Esophagus muscularis mucosa (tissue), 4 donors: ENCODE results near the gene SLCO3A1. TPM values are rescaled to one million over a fixed set of nuclear protein-coding genes. Genes with fewer than 3 reads are reported as not detected.

Experiments
- DNase-seq: peaks from one replicate; pipeline ENCODE4 v3.0.0-alpha.2; 2017; ENCODE audit errors: extremely low spot score
- H3K27ac ChIP-seq, 4 donors: fragments of 200-600 bp; sonication (generic); replicated peaks in 1 of 4; 1 replicate in 3 of 4; 2 replicates in 1 of 4; pipeline ENCODE4 v1.5.1; 2016 to 2019; ENCODE audit warnings: mild to moderate bottlenecking in 1 of 4
- H3K27me3 ChIP-seq, 4 donors: fragments of 200-600 bp; sonication (generic); one replicate each; pipeline versions ENCODE4 v1.5.1 to v1.6.0; 2016 to 2019
- H3K36me3 ChIP-seq, 4 donors: fragments of 200-600 bp; sonication (generic); one replicate each; pipeline ENCODE4 v1.5.1; 2016 to 2019
- H3K4me1 ChIP-seq, 4 donors: fragments of 200-600 bp; sonication (generic); one replicate each; pipeline ENCODE4 v1.5.1; 2016 to 2019
- H3K4me3 ChIP-seq, 4 donors: fragments of 200-600 bp; sonication (generic); 1 replicate in 2 of 4; 2 replicates in 2 of 4; pipeline ENCODE4 v1.5.1; 2016 to 2019; ENCODE audit warnings: mild to moderate bottlenecking in 4 of 4, moderate library complexity in 1 of 4
- H3K9me3 ChIP-seq, 4 donors: fragments of 200-600 bp; sonication (generic); 1 replicate in 3 of 4; 2 replicates in 1 of 4; pipeline ENCODE4 v1.5.1; 2016 to 2019
- EP300 ChIP-seq: sonication (generic); formaldehyde crosslinking; IDR thresholded peaks from one replicate; pipeline ENCODE4 v1.6.1; 2017; ENCODE audit warnings: antibody characterized with exemption
- POLR2A ChIP-seq: fragments of 450-650 bp; IDR thresholded peaks from one replicate; pipeline ENCODE4 v1.6.1; 2017; ENCODE audit warnings: antibody characterized with exemption, moderate library complexity, mild to moderate bottlenecking, low read depth
- POLR2AphosphoS5 ChIP-seq, 2 donors: sonication (generic); formaldehyde crosslinking; IDR thresholded peaks; one replicate each; pipeline ENCODE4 v1.6.1; 2017; ENCODE audit warnings: antibody characterized with exemption in 2 of 2
- WGBS: methylation state at CpG from one replicate; pipeline ENCODE4 v1.1.5; 2018; 5-methylcytosine and 5-hydroxymethylcytosine counted together
- intact Hi-C: fragments of 100-400 bp; cut with DNase I; formaldehyde crosslinking; loops from one replicate; pipeline ENCODE4 v1.15.1; 2023
- total RNA-seq, 4 donors: library from RNA; depleted of rRNA; stranded (reverse); fragments of >200 nt; gene quantifications; one replicate each; pipeline versions ENCODE4 v1.1.0 to v1.2.1, GENCODE V29; 2016
- TF ChIP-seq, protein P1 (sequence below), 3 experiments: fragments of 200-600 bp in 2 of 3; fragments of 450-650 bp in 1 of 3; sonication (generic) in 2 of 3; IDR thresholded peaks; one replicate each; pipeline ENCODE4 v1.5.1; 2017 to 2019; ENCODE audit warnings: antibody characterized with exemption in 3 of 3, mild to moderate bottlenecking in 2 of 3, moderate library complexity in 1 of 3

The SLCO3A1 gene
- total RNA-seq, 4 donors from 2014 or later, result 5.6 to 17.5 (median 12.3) TPM

DNA sequence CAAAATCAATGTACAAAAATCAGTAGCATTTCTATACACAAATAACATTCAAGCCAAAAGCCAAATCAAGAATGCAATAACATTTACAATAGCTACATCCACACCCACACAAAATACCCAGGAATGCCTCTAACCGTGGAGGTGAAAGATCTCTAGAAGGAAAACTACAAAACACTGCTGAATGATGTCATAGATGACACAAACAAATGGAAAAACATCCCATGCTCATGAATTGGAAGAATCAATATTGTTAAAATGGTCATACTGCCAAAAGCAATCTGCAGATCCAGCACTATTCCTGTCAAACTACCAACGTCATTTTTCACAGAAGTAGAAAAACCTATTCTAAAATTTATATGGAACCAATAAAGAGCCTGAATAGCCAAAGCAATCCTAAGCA lies 143.7 kb downstream of the SLCO3A1 start:
- intact Hi-C loops, result no loop called here

GRCh38 chr15:92000709-92001108 lies 147.2 kb downstream of the SLCO3A1 start:
- intact Hi-C loops, result no loop called here
- H3K4me1 ChIP-seq, result peaks cover 0 to 4% (median 0%) of the 10 kb centered on the region in 4 donors
- no peak overlapping the region for H3K4me3 ChIP-seq
- H3K36me3 ChIP-seq, result no peaks in the 10 kb centered on the region
- TF ChIP-seq EP300 (no peak), POLR2A (no peak), POLR2AphosphoS5 (IDR thresholded peaks at IDR 0.05) (no peak)
- TF ChIP-seq, protein P1, sequence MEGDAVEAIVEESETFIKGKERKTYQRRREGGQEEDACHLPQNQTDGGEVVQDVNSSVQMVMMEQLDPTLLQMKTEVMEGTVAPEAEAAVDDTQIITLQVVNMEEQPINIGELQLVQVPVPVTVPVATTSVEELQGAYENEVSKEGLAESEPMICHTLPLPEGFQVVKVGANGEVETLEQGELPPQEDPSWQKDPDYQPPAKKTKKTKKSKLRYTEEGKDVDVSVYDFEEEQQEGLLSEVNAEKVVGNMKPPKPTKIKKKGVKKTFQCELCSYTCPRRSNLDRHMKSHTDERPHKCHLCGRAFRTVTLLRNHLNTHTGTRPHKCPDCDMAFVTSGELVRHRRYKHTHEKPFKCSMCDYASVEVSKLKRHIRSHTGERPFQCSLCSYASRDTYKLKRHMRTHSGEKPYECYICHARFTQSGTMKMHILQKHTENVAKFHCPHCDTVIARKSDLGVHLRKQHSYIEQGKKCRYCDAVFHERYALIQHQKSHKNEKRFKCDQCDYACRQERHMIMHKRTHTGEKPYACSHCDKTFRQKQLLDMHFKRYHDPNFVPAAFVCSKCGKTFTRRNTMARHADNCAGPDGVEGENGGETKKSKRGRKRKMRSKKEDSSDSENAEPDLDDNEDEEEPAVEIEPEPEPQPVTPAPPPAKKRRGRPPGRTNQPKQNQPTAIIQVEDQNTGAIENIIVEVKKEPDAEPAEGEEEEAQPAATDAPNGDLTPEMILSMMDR (IDR thresholded peaks at IDR 0.05), result no peak
- WGBS, result 78% methylated on average over 6 of the region's 6 CpGs
- DNase-seq, result no peak
- H3K27me3 ChIP-seq, result no peaks in the 10 kb centered on the region
- no peaks in the 10 kb centered on the region for H3K9me3 ChIP-seq
- no peak overlapping the region for H3K27ac ChIP-seq

More for the DNA sequence above, 143.7 kb downstream of the SLCO3A1 start:
- 84% methylated on average over 2 of the region's 2 CpGs for WGBS
- no peak for TF ChIP-seq EP300
- TF ChIP-seq POLR2A, result no peak
- TF ChIP-seq POLR2AphosphoS5 (IDR thresholded peaks at IDR 0.05), result no peak
- TF ChIP-seq, protein P1 (IDR thresholded peaks at IDR 0.05), result no peak
- DNase-seq, result no peak
- peaks cover 0 to 8% (median 5%) of the 10 kb centered on the region in 4 donors for H3K4me1 ChIP-seq
- no peaks in the 10 kb centered on the region for H3K27me3 ChIP-seq
- H3K9me3 ChIP-seq, result no peaks in the 10 kb centered on the region
- H3K36me3 ChIP-seq, result no peaks in the 10 kb centered on the region
- H3K4me3 ChIP-seq, result no peak overlapping the region
- no peak overlapping the region for H3K27ac ChIP-seq

- H3K9me3 ChIP-seq, result no peaks in the 10 kb centered on the region
- intact Hi-C loops, result no loop called here
- 83% methylated on average over 1 of the region's 1 CpG for WGBS
- H3K27me3 ChIP-seq, result no peaks in the 10 kb centered on the region
- TF ChIP-seq POLR2AphosphoS5 (IDR thresholded peaks at IDR 0.05), result no peak
- TF ChIP-seq POLR2A, result no peak
- TF ChIP-seq EP300, result no peak
- TF ChIP-seq, protein P1 (IDR thresholded peaks at IDR 0.05), result no peak
- H3K36me3 ChIP-seq, result no peaks in the 10 kb centered on the region
- H3K27ac ChIP-seq, result no peak overlapping the region
- peaks cover 0 to 4% (median 0%) of the 10 kb centered on the region in 4 donors for H3K4me1 ChIP-seq
- DNase-seq, result no peak
- H3K4me3 ChIP-seq, result no peak overlapping the region
These were observed 147.8 kb downstream of the SLCO3A1 start for GRCh38 chr15:92001307-92001706.

DNA sequence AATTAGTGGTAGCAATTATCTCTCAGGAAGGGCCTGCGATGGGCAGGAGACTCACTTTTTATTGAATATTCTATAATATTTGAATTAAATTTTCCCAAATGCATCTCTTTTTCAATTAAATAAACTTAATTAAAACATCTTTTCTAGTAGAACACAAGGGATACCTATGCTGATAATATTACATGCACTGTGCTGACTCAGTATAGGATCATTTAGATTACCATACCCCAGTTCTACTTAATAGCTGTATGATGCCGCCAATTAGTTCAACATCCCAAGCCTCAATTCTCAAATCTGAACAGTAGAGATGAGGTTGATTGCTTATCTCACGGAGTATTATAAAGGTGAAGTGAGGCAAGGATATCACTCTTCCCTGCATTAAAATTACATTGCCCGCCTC lies 149.2 kb downstream of the SLCO3A1 start:
- no peak overlapping the region for H3K27ac ChIP-seq
- no peaks in the 10 kb centered on the region for H3K27me3 ChIP-seq
- no peak overlapping the region for H3K4me3 ChIP-seq
- no peaks in the 10 kb centered on the region for H3K9me3 ChIP-seq
- 81% methylated on average over 4 of the region's 4 CpGs for WGBS
- intact Hi-C loops, result no loop called here
- peaks cover 0 to 4% (median 0%) of the 10 kb centered on the region in 4 donors for H3K4me1 ChIP-seq
- TF ChIP-seq EP300 (no peak), POLR2A (no peak), POLR2AphosphoS5 (IDR thresholded peaks at IDR 0.05) (no peak)
- TF ChIP-seq, protein P1 (IDR thresholded peaks at IDR 0.05), result no peak
- no peaks in the 10 kb centered on the region for H3K36me3 ChIP-seq
- DNase-seq, result no peak

GRCh38 chr15:92003515-92004067 lies 150.1 kb downstream of the SLCO3A1 start:
- H3K9me3 ChIP-seq, result no peaks in the 10 kb centered on the region
- intact Hi-C loops, result no loop called here
- peaks cover 0 to 6% (median under 1%) of the 10 kb centered on the region in 4 donors for H3K4me1 ChIP-seq
- H3K4me3 ChIP-seq, result no peak overlapping the region
- H3K27me3 ChIP-seq, result no peaks in the 10 kb centered on the region
- H3K27ac ChIP-seq, result no peak overlapping the region
- no peaks in the 10 kb centered on the region for H3K36me3 ChIP-seq
- WGBS, result 77% methylated on average over 9 of the region's 9 CpGs
- no peak for DNase-seq
- TF ChIP-seq POLR2A (no peak), POLR2AphosphoS5 (IDR thresholded peaks at IDR 0.05) (no peak), EP300 (no peak)
- TF ChIP-seq, protein P1 (IDR thresholded peaks at IDR 0.05), result no peak
